ENCODE results near the gene FANCE. TPM values are rescaled to one million over a fixed set of nuclear protein-coding genes. Genes with fewer than 3 reads are reported as not detected.
A peak's percentile ranks its signal among the peaks of the same experiment; 100 is the strongest.

The FANCE gene
- total RNA-seq, 1 donor from 2014 or later: 9.4 TPM

DNA sequence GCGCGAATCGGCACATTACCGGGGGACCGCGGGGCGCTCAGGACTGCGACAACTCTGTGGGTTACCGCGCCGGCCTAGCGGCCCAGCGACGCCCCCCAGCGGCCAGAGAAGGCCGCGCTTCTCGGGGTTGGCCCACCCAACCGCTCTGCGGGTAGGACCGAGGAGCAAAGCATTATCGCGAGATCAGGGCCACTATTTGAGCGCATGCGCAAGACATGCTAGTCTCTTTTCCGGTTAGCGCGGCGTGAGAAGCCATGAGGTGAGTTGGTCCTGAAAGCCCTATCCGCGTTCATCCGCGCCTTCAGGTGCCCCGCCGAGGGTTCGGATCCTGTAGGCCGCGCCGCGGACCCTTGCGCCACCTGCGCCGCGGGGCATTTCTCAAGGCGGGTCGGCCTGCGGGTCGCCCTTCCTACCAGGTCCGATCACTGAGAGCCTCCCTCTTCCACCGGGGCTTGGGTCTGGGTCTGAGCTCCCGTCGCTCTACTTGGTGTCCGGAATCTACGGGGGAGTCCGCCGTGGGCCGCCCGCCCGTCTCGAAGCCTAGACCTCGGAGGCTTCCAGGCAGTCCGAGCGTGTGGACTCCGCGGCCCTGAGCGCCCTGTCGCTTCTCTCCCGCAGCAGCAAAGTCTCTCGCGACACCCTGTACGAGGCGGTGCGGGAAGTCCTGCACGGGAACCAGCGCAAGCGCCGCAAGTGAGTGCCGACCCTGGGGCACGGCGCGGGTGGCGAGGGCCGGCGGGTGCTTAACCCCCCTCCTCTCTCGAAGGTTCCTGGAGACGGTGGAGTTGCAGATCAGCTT lies 16.2 kb downstream of the FANCE start, which contains the start of gene RPL10A:
RPL10A (plus strand) TSS at position 221 of the 799 bp plus-strand sequence; CDS start at position 255, 34 bp downstream.
- DNase-seq: peak; percentile 98

DNA sequence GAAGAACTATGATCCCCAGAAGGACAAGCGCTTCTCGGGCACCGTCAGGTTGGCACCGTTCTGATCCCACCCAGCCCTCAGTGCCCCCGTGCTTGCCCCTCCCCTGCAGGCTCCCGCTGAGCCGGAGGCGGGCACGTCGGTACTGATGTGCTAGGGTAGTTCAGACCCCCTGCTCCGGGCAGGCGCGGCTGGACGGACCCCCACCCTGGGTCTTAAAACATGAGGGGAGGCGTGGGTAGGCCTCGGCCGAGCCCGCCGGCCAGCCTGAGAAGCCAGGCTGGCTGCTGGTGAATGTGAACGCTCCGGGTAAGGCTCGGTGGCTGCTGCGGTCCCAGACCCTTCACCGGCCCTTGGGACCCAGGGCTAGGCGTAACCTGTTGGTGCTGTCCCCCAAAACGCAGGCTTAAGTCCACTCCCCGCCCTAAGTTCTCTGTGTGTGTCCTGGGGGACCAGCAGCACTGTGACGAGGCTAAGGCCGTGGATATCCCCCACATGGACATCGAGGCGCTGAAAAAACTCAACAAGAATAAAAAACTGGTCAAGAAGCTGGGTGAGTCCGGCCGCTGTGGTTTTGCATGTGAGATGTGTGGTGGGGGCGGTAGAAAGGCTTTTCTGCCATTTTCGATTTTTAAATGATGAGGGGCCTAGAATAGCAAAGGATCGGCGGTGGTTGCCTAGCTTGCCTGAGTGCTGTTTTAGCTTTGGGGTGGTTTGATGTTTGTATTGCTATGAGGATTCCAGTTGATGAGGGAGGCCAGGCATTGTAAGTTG lies 17.0 kb downstream of the FANCE start:
- no peak for DNase-seq

DNA sequence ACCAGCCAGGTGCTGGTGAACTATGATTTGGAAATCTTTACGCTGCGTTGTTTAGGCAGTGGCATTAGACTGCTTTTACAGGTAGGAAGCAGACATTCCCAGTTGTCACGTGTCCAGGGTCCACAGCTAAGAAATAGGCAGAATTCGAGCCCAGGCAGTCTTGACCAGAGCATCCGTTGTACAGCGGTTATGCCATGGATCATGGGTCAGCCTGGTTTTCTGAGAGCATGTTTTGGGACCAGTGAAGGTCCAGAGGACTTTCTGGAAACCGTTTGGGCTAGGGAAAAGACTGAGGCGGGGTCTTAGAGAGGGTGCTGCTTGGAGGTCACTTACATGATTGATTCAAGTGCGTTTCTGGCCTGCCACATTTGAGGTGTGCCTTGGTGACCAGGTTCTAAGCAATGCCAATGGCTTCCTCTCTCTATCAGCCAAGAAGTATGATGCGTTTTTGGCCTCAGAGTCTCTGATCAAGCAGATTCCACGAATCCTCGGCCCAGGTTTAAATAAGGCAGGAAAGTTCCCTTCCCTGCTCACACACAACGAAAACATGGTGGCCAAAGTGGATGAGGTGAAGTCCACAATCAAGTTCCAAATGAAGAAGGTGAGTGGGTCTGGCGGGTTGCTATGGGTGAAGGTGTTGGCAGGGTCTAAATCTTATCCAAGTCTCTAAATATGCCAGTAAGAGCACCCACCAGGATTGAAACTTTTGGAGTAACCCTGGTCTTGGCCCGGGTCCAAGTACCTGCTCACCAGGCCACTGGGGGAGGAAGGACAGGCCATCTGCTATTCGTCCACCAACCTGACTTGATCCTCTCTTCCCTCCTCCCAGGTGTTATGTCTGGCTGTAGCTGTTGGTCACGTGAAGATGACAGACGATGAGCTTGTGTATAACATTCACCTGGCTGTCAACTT lies 17.9 kb downstream of the FANCE start:
- DNase-seq: no peak

DNA sequence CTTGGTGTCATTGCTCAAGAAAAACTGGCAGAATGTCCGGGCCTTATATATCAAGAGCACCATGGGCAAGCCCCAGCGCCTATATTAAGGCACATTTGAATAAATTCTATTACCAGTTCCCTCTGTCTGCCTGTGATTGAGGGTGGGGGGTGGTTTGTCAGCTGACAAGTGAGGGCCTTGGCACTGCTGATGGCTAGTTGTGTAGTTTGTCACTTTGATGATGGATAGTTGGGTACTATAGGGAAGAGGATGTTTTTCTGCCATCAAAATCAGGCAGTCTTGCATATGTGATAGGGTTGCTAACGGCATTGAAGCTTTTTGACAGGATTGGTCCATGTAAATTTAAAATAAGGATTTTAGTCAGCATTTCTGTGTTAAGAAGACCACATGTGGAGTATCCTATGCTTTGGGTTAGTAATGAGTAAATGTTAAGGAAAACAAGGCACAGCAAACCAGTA lies 18.6 kb downstream of the FANCE start:
- no peak for DNase-seq

DNA sequence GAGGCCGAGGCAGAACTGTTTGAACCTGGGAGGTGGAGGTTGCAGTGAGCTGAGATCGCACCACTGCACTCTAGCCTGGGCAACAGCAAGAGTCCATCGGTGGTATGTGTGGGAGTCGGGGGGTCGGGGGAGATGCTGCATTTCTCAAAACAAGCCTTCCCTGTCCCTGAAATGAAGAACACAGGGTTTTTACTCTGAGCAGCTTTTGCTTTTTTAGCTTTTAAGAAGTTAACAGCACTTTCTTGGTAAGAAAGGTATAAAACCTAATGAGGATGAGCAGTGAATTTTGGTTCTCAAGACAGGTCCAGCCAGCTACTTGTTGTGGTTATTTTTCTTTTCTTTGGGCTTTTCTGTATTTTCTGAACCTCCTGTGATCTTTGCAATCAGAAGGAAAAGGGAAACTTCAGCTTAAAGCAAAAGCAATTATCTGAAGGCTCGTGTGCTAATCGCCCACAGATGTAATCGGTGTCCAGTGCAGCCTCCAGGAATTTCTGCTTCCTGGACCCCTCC lies 19.8 kb downstream of the FANCE start:
- DNase-seq: no peak

DNA sequence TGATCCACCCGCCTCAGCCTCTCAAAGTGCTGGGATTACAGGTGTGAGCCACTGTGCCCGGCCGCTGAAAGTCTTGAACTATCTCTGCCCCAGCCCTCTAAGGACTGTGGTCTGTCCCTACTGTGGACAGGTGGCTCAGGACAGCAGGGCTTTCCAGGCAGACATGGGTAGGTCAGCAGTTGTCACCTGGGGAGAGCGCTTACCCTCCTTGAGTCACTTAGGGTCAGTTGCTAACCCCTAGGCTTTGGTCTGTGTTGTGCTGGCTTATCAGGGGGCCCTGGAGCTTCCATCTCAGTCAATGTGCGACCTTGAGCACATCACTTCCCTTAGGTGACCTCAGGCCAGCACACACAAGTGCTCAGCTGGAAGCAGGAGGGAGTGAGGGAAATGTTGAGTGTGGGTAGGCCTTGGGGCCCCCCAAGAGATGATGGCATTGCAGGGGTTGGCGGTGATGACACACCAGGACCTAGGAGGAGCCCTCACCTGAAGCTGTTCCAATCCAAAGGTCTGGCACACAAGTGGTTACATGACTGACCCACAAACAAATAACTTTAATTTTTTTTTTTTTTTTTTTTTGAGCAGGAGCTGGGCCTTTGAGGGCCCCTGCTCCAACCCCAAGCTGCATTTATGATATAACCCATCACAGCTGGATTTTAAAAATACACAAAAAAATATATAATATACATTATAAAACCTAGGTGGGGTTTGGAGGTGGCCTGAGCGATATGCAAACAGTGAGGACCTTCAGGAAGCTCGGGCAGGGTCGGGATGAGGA lies 21.1 kb downstream of the FANCE start:
- DNase-seq: no peak

DNA sequence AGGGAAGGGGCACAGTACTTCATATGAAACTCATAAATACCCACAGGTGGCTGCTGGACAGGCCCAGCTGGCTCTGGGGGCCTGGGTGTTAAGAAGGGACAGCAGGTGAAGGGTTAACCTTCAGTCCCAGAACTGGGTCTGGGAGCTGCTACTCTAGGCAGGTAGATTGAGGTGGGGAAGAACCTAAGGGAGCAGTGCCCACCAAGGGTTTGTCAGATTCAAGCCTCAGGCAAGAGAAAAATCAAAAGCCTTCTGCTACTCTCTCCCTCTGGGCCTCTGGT lies 21.7 kb downstream of the FANCE start:
- no peak for DNase-seq

DNA sequence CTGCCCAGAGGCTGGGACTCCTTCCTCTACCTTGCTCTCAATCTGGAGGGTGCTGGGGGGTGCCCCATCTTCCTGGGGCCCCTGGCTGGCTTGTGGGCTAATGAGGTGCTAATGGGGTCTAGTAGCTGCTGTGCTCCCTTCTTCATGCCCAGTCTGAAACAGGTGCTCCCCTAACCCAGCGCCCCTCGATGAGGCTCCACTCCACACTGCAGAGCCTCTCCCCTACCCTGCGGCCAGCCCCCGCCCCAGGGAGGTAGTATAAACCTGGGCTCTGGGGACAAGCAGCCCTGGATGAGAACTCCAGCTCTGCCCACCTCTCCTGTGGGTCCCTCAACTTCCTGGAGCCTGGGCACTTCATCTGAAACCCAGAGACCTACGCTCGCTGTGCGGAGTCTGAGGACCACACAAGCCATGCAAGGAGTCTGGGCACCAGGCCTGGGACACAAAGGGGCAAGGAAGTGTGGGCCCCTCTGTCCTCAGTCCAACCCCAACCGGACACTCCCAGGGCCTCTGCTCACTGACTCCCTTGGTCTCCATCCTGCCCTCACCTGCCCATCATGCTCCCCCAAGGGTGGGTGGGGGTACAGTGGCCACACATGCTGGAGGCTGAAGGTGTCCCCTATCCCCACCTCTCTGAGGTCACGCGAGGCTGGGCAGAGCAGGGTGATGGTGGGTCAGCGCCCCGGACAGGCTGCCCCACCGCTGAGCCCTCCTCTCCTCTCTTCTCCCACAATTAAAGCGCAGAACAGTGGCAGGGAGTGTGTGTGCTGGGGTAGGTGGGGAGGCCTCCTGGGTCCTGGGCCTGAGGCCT lies 22.2 kb downstream of the FANCE start:
- no peak for DNase-seq

DNA sequence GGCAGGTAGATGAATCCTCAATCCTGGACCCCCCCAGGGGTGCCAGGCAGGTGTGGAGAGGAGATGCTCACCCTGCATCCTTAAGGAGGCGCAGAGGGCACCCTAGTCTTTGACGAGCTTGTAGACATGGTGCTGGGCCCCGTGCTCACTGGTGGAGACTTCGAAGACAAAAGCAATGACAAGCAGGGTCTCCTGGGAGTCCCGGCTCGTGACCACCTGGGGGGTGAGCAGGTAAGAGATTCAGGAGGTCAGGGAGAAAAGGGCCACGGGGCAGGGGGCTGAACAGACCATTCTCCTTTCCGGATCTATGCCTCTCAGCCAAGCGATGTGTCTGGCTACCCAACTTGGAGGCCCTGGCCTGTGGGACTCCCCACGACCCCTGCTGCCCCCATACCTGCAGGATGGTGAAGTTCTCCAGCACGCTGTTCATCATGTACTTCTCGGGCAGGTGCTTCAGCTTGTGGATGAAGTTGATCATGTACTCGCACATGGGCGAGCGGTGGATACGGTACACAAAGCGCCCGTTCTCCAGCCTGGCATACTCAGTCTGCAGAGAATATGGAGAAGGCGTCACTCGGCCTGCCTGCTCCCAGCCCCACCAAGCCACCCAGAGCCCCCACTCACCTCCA lies 22.9 kb downstream of the FANCE start:
- DNase-seq: no peak

DNA sequence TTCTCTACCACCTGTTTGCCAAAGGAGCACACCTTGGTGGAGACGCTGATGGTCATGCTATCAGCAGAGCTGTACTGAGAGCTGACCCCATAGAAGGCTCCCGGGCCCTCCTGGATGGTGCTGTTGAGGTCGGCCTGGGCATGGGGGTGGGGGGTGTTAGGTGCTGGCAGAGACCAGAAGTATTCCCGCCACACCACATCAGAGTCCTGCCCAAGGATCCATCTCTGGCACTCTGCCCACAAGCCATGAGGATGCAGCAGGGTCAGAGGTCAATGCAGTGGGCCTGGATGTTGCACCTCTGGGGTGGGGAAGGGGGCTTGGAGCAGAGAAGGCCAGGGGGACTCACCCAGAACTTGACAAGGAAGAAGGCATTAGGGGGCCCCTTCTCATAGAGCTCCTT lies 23.4 kb downstream of the FANCE start:
- no peak for DNase-seq

DNA sequence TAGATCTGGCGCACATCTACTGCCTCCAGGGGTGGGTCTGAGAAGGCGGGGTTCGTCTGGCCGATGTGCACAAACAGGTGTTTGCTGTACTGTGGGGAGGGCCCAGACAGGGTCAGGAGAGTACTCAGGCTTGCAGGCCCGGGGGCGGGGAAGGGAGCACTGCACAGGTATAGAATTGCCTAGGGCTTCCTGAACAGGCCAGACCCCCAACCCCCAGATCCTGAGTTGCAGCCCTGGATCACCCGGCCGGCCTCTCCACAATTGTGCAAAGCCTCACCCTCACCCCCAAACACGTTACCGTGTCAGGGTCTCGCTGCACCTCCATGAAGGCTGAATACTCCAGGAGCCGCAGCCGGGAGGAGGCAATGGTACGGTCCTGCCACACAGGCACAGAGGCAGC lies 23.9 kb downstream of the FANCE start:
- no peak for DNase-seq

DNA sequence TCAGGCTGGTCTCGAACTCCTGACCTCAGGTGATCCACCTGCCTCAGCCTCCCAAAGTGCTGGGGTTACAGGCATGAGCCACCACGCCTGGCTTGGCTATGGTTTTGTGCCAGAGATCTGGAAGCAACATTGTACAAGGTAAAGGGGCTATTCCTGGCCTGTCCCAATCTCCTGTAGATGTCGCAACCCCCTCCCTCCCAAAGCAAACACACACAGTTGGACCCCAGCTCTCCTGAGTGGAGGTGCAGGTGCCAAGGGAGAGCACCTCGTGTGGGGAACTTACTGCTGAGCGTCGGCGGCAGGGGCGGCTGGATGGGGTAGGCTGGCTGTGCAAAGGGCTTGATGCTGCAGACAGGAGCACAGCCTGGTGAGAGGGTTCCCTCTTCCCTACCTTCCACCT lies 24.9 kb downstream of the FANCE start:
- DNase-seq: no peak

DNA sequence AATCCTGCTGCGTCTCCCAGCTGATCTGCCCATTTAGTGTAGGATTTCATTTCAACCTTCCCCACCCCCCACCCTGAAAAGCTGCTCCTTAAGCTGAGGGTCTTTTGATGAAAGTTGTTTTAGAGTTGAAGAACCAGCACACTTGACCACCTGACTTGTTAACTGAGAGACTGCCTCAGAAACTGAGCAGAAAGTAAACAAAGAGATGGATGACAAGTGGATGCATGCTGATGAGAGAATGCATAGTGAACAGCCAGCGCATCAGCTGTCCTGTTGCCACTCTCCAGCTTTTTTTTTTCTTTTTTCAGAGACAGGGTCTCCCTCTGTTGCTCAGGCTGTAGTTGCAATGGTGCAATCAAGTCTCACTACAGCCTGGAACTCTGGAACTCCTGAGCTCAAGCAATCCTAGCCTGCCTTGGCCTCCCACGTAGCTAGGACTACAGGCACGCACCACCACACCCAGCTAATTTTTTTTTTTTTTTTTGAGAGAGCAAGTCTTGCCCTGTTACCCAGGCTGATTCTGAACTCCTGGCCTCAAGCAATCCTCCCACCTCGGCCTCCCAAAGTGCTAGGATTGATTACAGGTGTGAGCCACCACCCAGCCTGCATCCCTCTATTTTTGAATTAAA lies 25.5 kb downstream of the FANCE start:
- no peak for DNase-seq

DNA sequence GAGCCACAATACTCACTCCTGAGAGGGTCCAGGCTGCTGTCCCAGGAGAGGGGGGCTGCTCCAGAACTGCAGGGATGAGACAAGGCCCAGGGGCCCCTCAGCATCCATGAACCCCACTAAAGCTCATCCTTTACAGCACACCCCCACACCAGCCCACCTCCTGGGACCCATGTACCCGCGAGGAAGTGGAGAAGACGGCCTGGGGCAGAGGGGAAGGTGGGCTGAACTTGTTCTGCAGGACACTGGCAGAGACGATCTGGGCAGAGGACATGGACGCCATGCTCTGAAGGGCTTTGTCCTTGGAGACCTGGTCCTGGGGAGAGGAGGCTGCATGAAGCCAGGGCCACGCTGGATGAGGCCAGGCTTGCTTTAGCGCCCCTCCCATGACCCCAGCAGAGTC lies 26.1 kb downstream of the FANCE start:
- DNase-seq: no peak

DNA sequence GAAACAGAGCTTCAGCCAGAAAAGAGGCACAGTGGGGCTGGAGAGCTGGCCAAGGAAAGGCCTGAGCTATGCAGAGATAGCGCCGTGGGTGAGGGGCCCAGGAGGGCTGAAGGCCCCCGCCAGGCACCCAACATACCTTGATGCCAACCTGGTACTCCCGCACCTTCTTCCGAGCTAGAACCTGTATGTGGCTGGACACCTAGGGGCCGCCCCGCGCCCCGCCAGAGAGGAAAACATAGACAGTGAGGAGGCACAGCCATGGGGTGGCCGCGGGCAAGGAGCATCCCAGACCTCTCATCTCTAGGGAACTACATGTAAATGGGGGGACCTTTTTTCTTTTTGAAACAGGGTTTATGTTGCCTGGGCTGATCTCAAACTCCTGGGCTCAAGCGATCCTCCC lies 28.0 kb downstream of the FANCE start:
- DNase-seq: no peak

DNA sequence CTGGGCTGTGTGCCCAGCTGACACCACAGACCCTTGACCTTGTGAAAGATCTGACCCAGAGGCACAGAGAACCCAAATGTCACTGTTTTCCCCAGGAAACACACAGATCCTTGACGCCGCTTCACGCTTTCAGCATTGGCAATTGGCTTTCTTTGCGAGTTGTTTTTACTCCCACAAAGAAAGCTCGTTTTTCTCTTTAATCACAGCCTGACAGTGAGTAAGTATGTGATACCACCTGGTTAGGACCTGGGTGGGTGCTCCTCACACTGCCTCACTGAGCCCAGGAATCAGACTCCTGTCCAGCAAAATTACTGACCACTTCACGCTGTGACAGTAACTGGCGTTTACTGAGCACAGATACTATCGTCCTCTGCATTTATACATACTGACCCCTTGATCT lies 29.1 kb downstream of the FANCE start:
- no peak for DNase-seq

DNA sequence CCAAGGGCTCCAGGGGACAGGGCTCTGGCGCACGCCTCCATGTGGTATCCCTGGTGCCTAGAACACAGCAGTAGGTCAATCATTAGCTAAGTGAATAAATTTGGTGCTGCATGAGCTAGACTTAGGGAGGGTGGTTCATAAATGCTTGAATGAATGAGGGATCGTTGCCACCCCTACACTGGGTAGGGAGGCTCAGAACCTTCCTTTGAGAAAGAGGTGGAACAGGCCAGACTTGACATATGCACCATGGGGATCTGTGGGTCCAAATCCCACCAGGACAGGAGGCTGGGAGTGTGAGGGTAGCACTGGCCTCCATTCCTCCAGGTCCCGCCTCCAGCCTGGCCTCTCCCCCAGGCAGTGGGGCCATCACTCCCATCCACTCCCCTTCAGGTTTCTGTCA lies 30.9 kb downstream of the FANCE start:
- DNase-seq: no peak

DNA sequence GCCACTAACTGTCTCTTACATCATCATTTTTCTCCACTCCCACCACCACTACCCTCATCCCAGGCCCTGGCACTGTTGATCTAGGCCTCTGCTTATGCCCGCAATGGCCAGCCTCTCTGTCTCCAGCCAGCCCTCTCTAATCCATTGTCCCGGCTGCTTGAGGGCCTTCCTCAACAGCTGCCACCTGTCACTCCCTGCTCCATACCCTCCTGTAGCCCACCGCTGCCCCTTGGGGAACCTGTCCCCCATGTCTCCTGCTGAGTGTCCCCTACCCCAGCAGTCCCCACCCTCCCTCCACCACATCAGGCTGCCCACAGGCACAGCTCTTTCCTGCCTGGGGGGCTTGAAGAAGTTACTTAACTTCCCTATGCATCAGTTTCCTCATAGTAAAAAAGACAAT lies 31.4 kb downstream of the FANCE start:
- no peak for DNase-seq

DNA sequence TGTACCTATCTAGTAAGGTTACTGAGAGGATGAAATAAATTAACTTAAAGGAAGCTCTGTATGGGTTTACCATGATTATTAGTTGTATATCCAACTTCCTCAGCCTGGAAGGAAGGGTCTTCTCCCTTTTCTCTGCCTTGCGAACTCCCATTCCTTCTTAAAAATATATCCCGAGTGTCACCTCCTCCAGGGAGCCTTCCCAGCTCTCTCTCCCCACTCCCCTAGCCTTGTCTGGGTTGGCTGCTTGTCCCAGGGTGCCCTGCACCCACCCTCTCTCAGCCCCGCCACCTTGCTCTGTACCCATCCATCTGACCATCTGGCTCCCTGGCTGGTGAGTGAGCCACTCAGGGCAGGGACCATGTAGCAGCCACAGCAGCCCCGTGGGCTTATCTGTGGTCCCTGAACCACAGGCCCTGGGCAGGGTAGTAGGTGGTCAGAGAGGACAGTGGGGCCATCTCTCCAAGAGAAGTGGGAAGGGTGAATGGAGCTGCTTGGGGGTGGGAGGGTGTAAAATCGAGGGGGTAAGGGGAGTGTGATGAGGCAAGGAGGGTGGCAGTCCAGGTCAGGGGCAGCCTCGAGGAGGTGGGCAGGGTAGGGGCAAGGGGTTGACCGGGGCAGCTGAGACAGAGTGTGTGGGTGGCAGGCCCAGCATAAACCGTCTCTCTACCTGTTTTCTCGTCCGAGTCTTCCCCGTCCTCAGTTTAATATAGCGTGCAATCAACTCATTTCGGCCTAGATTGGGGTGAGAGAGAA lies 31.9 kb downstream of the FANCE start:
- no peak for DNase-seq
